RCC 7860 (cell line): ENCODE data around the gene P2RY2.
"Not testable (repeated sequence)": the region's sequence is repeated elsewhere in the genome, so short reads cannot be mapped to it uniquely, and the experiment has no call there.

Experiments
- DNase-seq: peaks from one replicate; pipeline ENCODE4 v3.0.0-alpha.2; 2015; ENCODE audit warnings: low spot score
- FAIRE-seq: peaks from 2 replicates; lab custom pipeline; 2012; peaks lifted over from hg19 to GRCh38; lab: Jason Lieb, UNC

P2RY2 gene

GRCh38 chr11:73187854-73188253 is 30.2 kb upstream of the P2RY2 start:
- DNase-seq (no peak), FAIRE-seq (no peak)

- DNase-seq (no peak), FAIRE-seq (no peak)
Measured at GRCh38 chr11:73188301-73188700, 29.8 kb upstream of the P2RY2 start.

- no peak for DNase-seq
- FAIRE-seq = no peak
Measured at GRCh38 chr11:73189315-73189714, 28.8 kb upstream of the P2RY2 start.

- FAIRE-seq (no peak), DNase-seq (no peak)
Measured at GRCh38 chr11:73189723-73190556, 28.1 kb upstream of the P2RY2 start.

- DNase-seq = no peak
- FAIRE-seq = no peak
Measured at GRCh38 chr11:73190557-73190885, 27.6 kb upstream of the P2RY2 start.

- DNase-seq (no peak), FAIRE-seq (no peak)
Measured at GRCh38 chr11:73191151-73191550, 26.9 kb upstream of the P2RY2 start.

GRCh38 chr11:73192272-73192671 is 25.8 kb upstream of the P2RY2 start:
- FAIRE-seq (no peak), DNase-seq (peak; percentile 61)

- FAIRE-seq = peak; percentile 81
- peak; percentile 85 for DNase-seq
Measured at GRCh38 chr11:73193251-73194033, 24.6 kb upstream of the P2RY2 start.

GRCh38 chr11:73194034-73194507 is 24.0 kb upstream of the P2RY2 start:
- FAIRE-seq = no peak
- no peak for DNase-seq

- FAIRE-seq (peak; percentile 18), DNase-seq (peak; percentile 64)
Measured at GRCh38 chr11:73194593-73194992, 23.5 kb upstream of the P2RY2 start.

- DNase-seq (peak; percentile 95), FAIRE-seq (peak; percentile 86)
Measured at GRCh38 chr11:73195191-73196007, 22.7 kb upstream of the P2RY2 start.

- FAIRE-seq (no peak), DNase-seq (no peak)
Measured at GRCh38 chr11:73196576-73196975, 21.5 kb upstream of the P2RY2 start.

- no peak for FAIRE-seq
- DNase-seq = no peak
Measured at GRCh38 chr11:73197348-73197747, 20.7 kb upstream of the P2RY2 start.

GRCh38 chr11:73197787-73198186 is 20.3 kb upstream of the P2RY2 start:
- not testable (repeated sequence) for FAIRE-seq, DNase-seq

- DNase-seq = peak; percentile 86
- FAIRE-seq = peak; percentile 57
Measured at GRCh38 chr11:73198677-73199076, 19.4 kb upstream of the P2RY2 start.

- FAIRE-seq = no peak
Measured at GRCh38 chr11:73199446-73199845, 18.6 kb upstream of the P2RY2 start.

GRCh38 chr11:73200256-73200655 is 17.8 kb upstream of the P2RY2 start:
- no peak for DNase-seq

More at GRCh38 chr11:73199446-73199845, 18.6 kb upstream of the P2RY2 start:
- DNase-seq = no peak

GRCh38 chr11:73201249-73201648 is 16.8 kb upstream of the P2RY2 start:
- FAIRE-seq (no peak), DNase-seq (no peak)

More at GRCh38 chr11:73200256-73200655, 17.8 kb upstream of the P2RY2 start:
- no peak for FAIRE-seq

GRCh38 chr11:73201888-73202780 is 15.9 kb upstream of the P2RY2 start:
- FAIRE-seq (no peak), DNase-seq (no peak)

GRCh38 chr11:73203322-73203721 is 14.8 kb upstream of the P2RY2 start:
- DNase-seq = no peak

More at GRCh38 chr11:73203322-73203721, 14.8 kb upstream of the P2RY2 start:
- FAIRE-seq = no peak
